Stimulated activated CD8-positive, alpha-beta memory T cell treated with anti-CD3 and anti-CD28 coated beads, Interleukin-15, amount 100 ng/mL, for 48 hours (primary cell): Measurements from ENCODE around the gene PYM1.
"Not testable (repeated sequence)": the region's sequence is repeated elsewhere in the genome, so short reads cannot be mapped to it uniquely, and the experiment has no call there.

Experiments used
- DNase-seq, 2 donors: peaks; one replicate each; pipeline ENCODE4 v3.0.0-alpha.2; 2020; ENCODE audit warnings: low read depth in 2 of 2

PYM1 gene

GRCh38 chr12:55912908-55913307, 14.8 kb downstream of the PYM1 start:
- no peak for DNase-seq

GRCh38 chr12:55909513-55909884, 18.2 kb downstream of the PYM1 start:
- DNase-seq, result no peak

GRCh38 chr12:55908726-55909512, 18.8 kb downstream of the PYM1 start:
- no peak for DNase-seq

- DNase-seq, result no peak
Observed at GRCh38 chr12:55906056-55906455, 21.6 kb downstream of the PYM1 start.

- no peak for DNase-seq
Observed at GRCh38 chr12:55901881-55902490, 25.7 kb downstream of the PYM1 start.

GRCh38 chr12:55899082-55899481, 28.6 kb downstream of the PYM1 start:
- DNase-seq, result peak in 1 of 2 donors; percentile 9

GRCh38 chr12:55893723-55894122, 34.0 kb downstream of the PYM1 start:
- DNase-seq, result no peak

- no peak for DNase-seq
Observed at GRCh38 chr12:55891310-55891709, 36.4 kb downstream of the PYM1 start.

- no peak for DNase-seq
Observed at GRCh38 chr12:55885113-55885512, 42.6 kb downstream of the PYM1 start.

GRCh38 chr12:55877824-55878223, 49.9 kb downstream of the PYM1 start:
- DNase-seq, result no peak

- DNase-seq, result no peak
Observed at GRCh38 chr12:55875704-55876467, 51.8 kb downstream of the PYM1 start.

- DNase-seq, result no peak
Observed at GRCh38 chr12:55874443-55874842, 53.3 kb downstream of the PYM1 start.

- DNase-seq, result not testable (repeated sequence)
Observed at GRCh38 chr12:55866454-55867004, 61.2 kb downstream of the PYM1 start.

- no peak for DNase-seq
Observed at GRCh38 chr12:55865327-55865726, 62.4 kb downstream of the PYM1 start.

- not testable (repeated sequence) for DNase-seq
Observed at GRCh38 chr12:55862931-55863330, 64.8 kb downstream of the PYM1 start.

GRCh38 chr12:55862286-55862685, 65.4 kb downstream of the PYM1 start:
- DNase-seq, result no peak

- no peak for DNase-seq
Observed at GRCh38 chr12:55861871-55862270, 65.8 kb downstream of the PYM1 start.

GRCh38 chr12:55861396-55861795, 66.3 kb downstream of the PYM1 start:
- no peak for DNase-seq

- DNase-seq, result no peak
Observed at GRCh38 chr12:55852740-55853139, 75.0 kb downstream of the PYM1 start.
